MM.1S (cell line): ENCODE measurements around the gene ABTB2.

Experiments
- EZH2 ChIP-seq: fragments of 300-600 bp; sonication (generic); optimal IDR thresholded peaks from 2 replicates; pipeline ENCODE3; 2017; ENCODE audit warnings: low read depth, mild to moderate bottlenecking, antibody characterized with exemption, low read length, mixed read lengths
- TF ChIP-seq, protein P1 (sequence below): fragments of 300-600 bp; sonication (generic); IDR thresholded peaks from 2 replicates; pipeline ENCODE4 v1.5.1; 2016; ENCODE audit warnings: antibody characterized with exemption, low read length, mixed read lengths

DNA sequence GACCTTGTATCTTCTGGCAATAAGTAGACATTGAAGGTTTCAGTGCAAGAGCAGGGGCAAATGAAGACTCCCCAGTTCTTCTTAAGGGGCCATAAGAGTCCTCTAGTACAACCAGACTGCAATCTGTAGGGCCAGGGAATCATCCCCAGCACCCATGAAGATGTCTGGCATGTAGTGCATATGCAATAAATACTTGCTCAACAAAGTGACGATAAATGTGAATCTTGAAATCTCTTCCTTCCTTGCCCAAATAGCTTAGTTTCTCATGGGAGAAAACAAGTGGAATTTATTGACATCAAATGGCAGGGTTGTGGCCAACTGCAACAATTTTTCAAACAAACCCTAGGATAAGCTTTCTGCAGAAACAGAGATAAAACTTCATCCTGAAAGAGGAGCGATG, 107.6 kb downstream of the ABTB2 start:
- TF ChIP-seq, protein P1, sequence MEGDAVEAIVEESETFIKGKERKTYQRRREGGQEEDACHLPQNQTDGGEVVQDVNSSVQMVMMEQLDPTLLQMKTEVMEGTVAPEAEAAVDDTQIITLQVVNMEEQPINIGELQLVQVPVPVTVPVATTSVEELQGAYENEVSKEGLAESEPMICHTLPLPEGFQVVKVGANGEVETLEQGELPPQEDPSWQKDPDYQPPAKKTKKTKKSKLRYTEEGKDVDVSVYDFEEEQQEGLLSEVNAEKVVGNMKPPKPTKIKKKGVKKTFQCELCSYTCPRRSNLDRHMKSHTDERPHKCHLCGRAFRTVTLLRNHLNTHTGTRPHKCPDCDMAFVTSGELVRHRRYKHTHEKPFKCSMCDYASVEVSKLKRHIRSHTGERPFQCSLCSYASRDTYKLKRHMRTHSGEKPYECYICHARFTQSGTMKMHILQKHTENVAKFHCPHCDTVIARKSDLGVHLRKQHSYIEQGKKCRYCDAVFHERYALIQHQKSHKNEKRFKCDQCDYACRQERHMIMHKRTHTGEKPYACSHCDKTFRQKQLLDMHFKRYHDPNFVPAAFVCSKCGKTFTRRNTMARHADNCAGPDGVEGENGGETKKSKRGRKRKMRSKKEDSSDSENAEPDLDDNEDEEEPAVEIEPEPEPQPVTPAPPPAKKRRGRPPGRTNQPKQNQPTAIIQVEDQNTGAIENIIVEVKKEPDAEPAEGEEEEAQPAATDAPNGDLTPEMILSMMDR, result no peak
- no peak for TF ChIP-seq EZH2
